Esophagus squamous epithelium (tissue), 5 donors: ENCODE measurements around the gene BIN1. TPM values are rescaled to one million over a fixed set of nuclear protein-coding genes. Genes with fewer than 3 reads are reported as not detected.
A peak's percentile ranks its signal among the peaks of the same experiment; 100 is the strongest.

Source experiments
- DNase-seq: peaks from one replicate; lab custom pipeline; 2025; lab: John Stamatoyannopoulos, UW
- H3K27ac ChIP-seq, 4 donors: fragments of 200-600 bp; sonication (generic); one replicate each; pipeline ENCODE4 v1.5.1; 2016 to 2019; ENCODE audit warnings: mild to moderate bottlenecking in 1 of 4
- H3K27me3 ChIP-seq, 4 donors: fragments of 200-600 bp; sonication (generic); 1 replicate in 3 of 4; 2 replicates in 1 of 4; pipeline versions ENCODE4 v1.5.1 to v1.6.0; 2017 to 2021; ENCODE audit warnings: antibody characterized with exemption in 1 of 4
- H3K36me3 ChIP-seq, 3 donors: fragments of 200-600 bp; sonication (generic); one replicate each; pipeline ENCODE4 v1.5.1; 2016 to 2019
- H3K4me1 ChIP-seq, 3 donors: fragments of 200-600 bp; sonication (generic); one replicate each; pipeline ENCODE4 v1.5.1; 2017 to 2019
- H3K4me3 ChIP-seq, 4 donors: fragments of 200-600 bp; sonication (generic); 1 replicate in 3 of 4; 2 replicates in 1 of 4; pipeline ENCODE4 v1.5.1; 2016 to 2019; ENCODE audit warnings: mild to moderate bottlenecking in 2 of 4, moderate library complexity in 1 of 4
- H3K9me3 ChIP-seq, 3 donors: fragments of 200-600 bp; sonication (generic); one replicate each; pipeline ENCODE4 v1.5.1; 2016 to 2019
- CTCF ChIP-seq, 6 experiments: fragments of 450-650 bp in 4 of 6; fragments of 200-600 bp in 2 of 6; sonication (generic) in 2 of 6; IDR thresholded peaks; one replicate each; pipeline ENCODE4 v1.5.1; 2016 to 2019; ENCODE audit warnings: antibody characterized with exemption in 6 of 6, mild to moderate bottlenecking in 4 of 6, moderate library complexity in 4 of 6
- POLR2A ChIP-seq, 4 donors: fragments of 450-650 bp; IDR thresholded peaks; one replicate each; pipeline ENCODE4 v1.6.1; 2017; ENCODE audit warnings: antibody characterized with exemption in 4 of 4, mild to moderate bottlenecking in 4 of 4, moderate library complexity in 3 of 4
- WGBS, 2 donors: methylation state at CpG; one replicate each; pipeline ENCODE4 v1.1.5; 2018; 5-methylcytosine and 5-hydroxymethylcytosine counted together
- intact Hi-C: fragments of 100-400 bp; cut with DNase I; formaldehyde crosslinking; loops from one replicate; pipeline ENCODE4 v1.15.0; 2022
- total RNA-seq, 4 donors: library from RNA; depleted of rRNA; stranded (reverse); fragments of >200 nt; gene quantifications; one replicate each; pipeline ENCODE4 v1.1.0, GENCODE V29; 2016
- donor health status: DM: yes; HTN: yes; CAD: no.

Gene BIN1
- total RNA-seq, 4 donors from 2014 or later: 10.8 to 23.3 (median 15.5) TPM

GRCh38 chr2:127078028-127078427 is 28.9 kb downstream of the BIN1 start:
- Histone ChIP-seq H3K9me3 (no peaks in the 10 kb centered on the region), H3K27me3 (no peaks in the 10 kb centered on the region), H3K36me3 (no peaks in the 10 kb centered on the region), H3K4me3 (no peak overlapping the region), H3K4me1 (peaks cover 10 to 82% (median 24%) of the 10 kb centered on the region in 3 donors), H3K27ac (peak overlapping the region in 2 of 4 donors; percentile 15 to 50)
- TF ChIP-seq POLR2A (IDR thresholded peaks at IDR 0.05): no peak
- no peak for TF ChIP-seq CTCF (IDR thresholded peaks at IDR 0.05)
- no peak for DNase-seq
- intact Hi-C loops: no loop called here
- 59% methylated on average over 3 of the region's 5 CpGs; no CpG with 5 or more reads in 1 of the 2 donors for WGBS, 2 donors

- Histone ChIP-seq H3K27me3 (no peaks in the 10 kb centered on the region), H3K4me3 (no peak overlapping the region), H3K9me3 (no peaks in the 10 kb centered on the region), H3K4me1 (peaks cover 5 to 77% (median 17%) of the 10 kb centered on the region in 3 donors), H3K36me3 (no peaks in the 10 kb centered on the region), H3K27ac (peak overlapping the region in 3 of 4 donors; percentile 28 to 54 (median 50))
- no peak for DNase-seq
- intact Hi-C loops: no loop called here
- 59 to 70% methylated on average over 2 to 9 of the region's 11 CpGs for WGBS, 2 donors
- no peak for TF ChIP-seq POLR2A (IDR thresholded peaks at IDR 0.05)
- TF ChIP-seq CTCF (IDR thresholded peaks at IDR 0.05): no peak
Measured at GRCh38 chr2:127076924-127077323, 30.0 kb downstream of the BIN1 start.

- Histone ChIP-seq H3K27ac (peak overlapping the region in 3 of 4 donors; percentile 28 to 54 (median 50)), H3K4me1 (peaks cover 4 to 71% (median 10%) of the 10 kb centered on the region in 3 donors), H3K4me3 (no peak overlapping the region), H3K9me3 (no peaks in the 10 kb centered on the region), H3K27me3 (no peaks in the 10 kb centered on the region), H3K36me3 (no peaks in the 10 kb centered on the region)
- DNase-seq: no peak
- no peak for TF ChIP-seq CTCF (IDR thresholded peaks at IDR 0.05)
- no peak for TF ChIP-seq POLR2A (IDR thresholded peaks at IDR 0.05)
- 88 to 94% methylated on average over 5 of the region's 5 CpGs for WGBS, 2 donors
- intact Hi-C loops: no loop called here
Measured at GRCh38 chr2:127076290-127076689, 30.7 kb downstream of the BIN1 start.

- no peak for DNase-seq
- WGBS, 2 donors: 55 to 72% methylated on average over 4 to 6 of the region's 6 CpGs
- intact Hi-C loops: no loop called here
- H3K9me3 ChIP-seq: no peaks in the 10 kb centered on the region
- no peak overlapping the region for H3K4me3 ChIP-seq
- H3K27ac ChIP-seq: peak overlapping the region in 1 of 4 donors; percentile 5
- TF ChIP-seq CTCF (IDR thresholded peaks at IDR 0.05): no peak
- H3K27me3 ChIP-seq: no peaks in the 10 kb centered on the region
- peaks cover 4 to 66% (median 9%) of the 10 kb centered on the region in 3 donors for H3K4me1 ChIP-seq
- H3K36me3 ChIP-seq: no peaks in the 10 kb centered on the region
Measured at GRCh38 chr2:127075821-127076220, 31.1 kb downstream of the BIN1 start.

GRCh38 chr2:127074936-127075335 is 32.0 kb downstream of the BIN1 start:
- DNase-seq: no peak
- H3K4me3 ChIP-seq: no peak overlapping the region
- H3K27me3 ChIP-seq: no peaks in the 10 kb centered on the region
- TF ChIP-seq CTCF (IDR thresholded peaks at IDR 0.05): no peak
- no peak for TF ChIP-seq POLR2A (IDR thresholded peaks at IDR 0.05)
- 52% methylated on average over 3 of the region's 3 CpGs; no CpG with 5 or more reads in 1 of the 2 donors for WGBS, 2 donors
- peak overlapping the region in 2 of 4 donors; percentile 58 to 60 for H3K27ac ChIP-seq
- peaks cover 4 to 57% (median 9%) of the 10 kb centered on the region in 3 donors for H3K4me1 ChIP-seq
- H3K36me3 ChIP-seq: peaks cover 0 to 6% (median 4%) of the 10 kb centered on the region in 3 donors
- no peaks in the 10 kb centered on the region for H3K9me3 ChIP-seq
- intact Hi-C loops: no loop called here
